HepG2 (cell line): ENCODE data around the gene DPM2. TPM values are rescaled to one million over a fixed set of nuclear protein-coding genes. Genes with fewer than 3 reads are reported as not detected.

ENCODE experiments used
- MAFK ChIP-seq, 2 experiments: IDR thresholded peaks in 1 of 2; conservative IDR thresholded peaks in 1 of 2; 2 replicates each; pipeline ENCODE4 v1.6.1; 2011; ENCODE audit warnings: improper control_type of control experiment in 2 of 2, low read length in 2 of 2
- NAIF1 ChIP-seq: sonication (generic); formaldehyde crosslinking; IDR thresholded peaks from 2 replicates; pipeline ENCODE4 v1.5.0; 2020; ENCODE audit warnings: mild to moderate bottlenecking, missing genetic modification reagents, borderline replicate concordance
- YEATS4 ChIP-seq: sonication (generic); formaldehyde crosslinking; IDR thresholded peaks from 2 replicates; pipeline ENCODE4 v1.4.0; 2020; ENCODE audit warnings: missing genetic modification reagents, borderline replicate concordance
- ZFP37 ChIP-seq: sonication (generic); formaldehyde crosslinking; IDR thresholded peaks from 2 replicates; pipeline ENCODE4 v1.4.0; 2020; ENCODE audit warnings: missing genetic modification reagents, borderline replicate concordance
- ZNF7 ChIP-seq: IDR thresholded peaks from 2 replicates; pipeline ENCODE4 v1.6.1; 2016; ENCODE audit warnings: missing biosample characterization, missing genetic modification reagents
- ZNF83 ChIP-seq: sonication (generic); formaldehyde crosslinking; IDR thresholded peaks from 2 replicates; pipeline ENCODE4 v1.4.0; 2020; ENCODE audit warnings: missing genetic modification reagents, mild to moderate bottlenecking, borderline replicate concordance
- polyA plus RNA-seq, 8 experiments: library from polyadenylated mRNA; depleted of rRNA in 3 of 8; stranded (reverse) in 7 of 8; unstranded in 1 of 8; fragments of >200 nt; fragmentation: Illumina TruSeq in 4 of 8; extraction: Trizol in 4 of 8; gene quantifications; 2 replicates each; pipeline versions ENCODE4 v1.2.1 to v1.2.3, GENCODE V29; 2011 to 2016; ENCODE audit warnings: low read depth in 4 of 8, missing spikeins in 1 of 8, mixed read lengths in 1 of 8; ENCODE audit not compliant: insufficient read depth in 1 of 8
- total RNA-seq, 5 experiments: library from RNA; depleted of rRNA; stranded (reverse); fragments of >200 nt; fragmentation: Illumina TruSeq; extraction: Trizol; gene quantifications; 2 replicates each; pipeline ENCODE4 v1.2.3, GENCODE V29; 2016; ENCODE audit warnings: low read depth in 1 of 5
- TF ChIP-seq, protein P1 (sequence below): sonication (generic); formaldehyde crosslinking; IDR thresholded peaks from 2 replicates; pipeline ENCODE4 v1.4.0; 2020; ENCODE audit warnings: missing genetic modification reagents

Gene DPM2
- total and polyA plus RNA-seq, 2 of the 13 experiments (the other 11 are each of a cell fraction or from before 2014, with no cell fraction given) = 24.8 to 35.3 TPM

DNA sequence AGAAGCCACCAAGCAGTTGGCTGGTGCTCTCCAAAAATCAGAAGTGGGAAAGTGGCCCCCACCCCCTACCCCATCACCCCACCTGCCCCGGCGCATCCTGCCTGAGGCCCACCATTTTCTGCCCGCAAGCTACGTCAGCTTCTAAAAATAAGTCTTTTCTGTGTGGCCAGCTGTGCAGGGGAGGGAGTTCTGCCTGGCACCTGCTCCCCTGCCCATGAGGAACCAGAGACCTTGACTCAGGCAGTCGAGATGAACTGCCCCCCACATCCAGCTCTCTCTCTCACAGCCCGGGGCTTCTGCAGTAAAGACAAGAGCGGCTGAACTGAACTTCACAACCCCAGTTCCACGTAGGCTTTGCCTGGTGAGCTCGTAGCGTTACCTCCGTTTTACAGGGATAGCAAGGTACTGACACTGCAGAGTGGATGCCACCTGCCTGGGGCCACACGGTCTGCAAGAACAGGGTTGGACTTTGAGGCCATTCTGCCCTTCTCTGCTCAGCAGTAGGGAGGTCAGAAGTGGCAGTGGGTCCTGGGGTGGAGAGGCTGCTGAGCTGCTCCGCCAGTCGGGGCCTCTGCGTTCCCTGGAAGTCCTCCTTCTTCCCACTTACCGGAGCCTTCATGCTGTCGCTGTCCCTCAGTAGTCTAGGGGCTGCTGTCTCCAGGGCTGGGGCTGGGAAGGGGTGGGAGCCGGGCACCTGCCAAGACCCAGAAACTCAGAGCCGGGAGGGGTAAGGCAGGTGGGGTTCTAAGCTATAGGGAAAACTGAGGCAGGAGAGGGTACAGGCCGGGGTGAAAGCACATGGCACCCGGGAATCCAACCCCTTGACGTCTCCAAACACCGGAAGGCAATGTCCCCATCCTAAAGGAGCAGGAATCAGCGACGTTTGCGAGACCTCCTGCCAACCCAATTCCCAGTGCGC lies 21.6 kb downstream of the DPM2 start (continued):
- no peak for TF ChIP-seq ZNF7
- no peak for TF ChIP-seq ZNF83
- TF ChIP-seq, protein P1, sequence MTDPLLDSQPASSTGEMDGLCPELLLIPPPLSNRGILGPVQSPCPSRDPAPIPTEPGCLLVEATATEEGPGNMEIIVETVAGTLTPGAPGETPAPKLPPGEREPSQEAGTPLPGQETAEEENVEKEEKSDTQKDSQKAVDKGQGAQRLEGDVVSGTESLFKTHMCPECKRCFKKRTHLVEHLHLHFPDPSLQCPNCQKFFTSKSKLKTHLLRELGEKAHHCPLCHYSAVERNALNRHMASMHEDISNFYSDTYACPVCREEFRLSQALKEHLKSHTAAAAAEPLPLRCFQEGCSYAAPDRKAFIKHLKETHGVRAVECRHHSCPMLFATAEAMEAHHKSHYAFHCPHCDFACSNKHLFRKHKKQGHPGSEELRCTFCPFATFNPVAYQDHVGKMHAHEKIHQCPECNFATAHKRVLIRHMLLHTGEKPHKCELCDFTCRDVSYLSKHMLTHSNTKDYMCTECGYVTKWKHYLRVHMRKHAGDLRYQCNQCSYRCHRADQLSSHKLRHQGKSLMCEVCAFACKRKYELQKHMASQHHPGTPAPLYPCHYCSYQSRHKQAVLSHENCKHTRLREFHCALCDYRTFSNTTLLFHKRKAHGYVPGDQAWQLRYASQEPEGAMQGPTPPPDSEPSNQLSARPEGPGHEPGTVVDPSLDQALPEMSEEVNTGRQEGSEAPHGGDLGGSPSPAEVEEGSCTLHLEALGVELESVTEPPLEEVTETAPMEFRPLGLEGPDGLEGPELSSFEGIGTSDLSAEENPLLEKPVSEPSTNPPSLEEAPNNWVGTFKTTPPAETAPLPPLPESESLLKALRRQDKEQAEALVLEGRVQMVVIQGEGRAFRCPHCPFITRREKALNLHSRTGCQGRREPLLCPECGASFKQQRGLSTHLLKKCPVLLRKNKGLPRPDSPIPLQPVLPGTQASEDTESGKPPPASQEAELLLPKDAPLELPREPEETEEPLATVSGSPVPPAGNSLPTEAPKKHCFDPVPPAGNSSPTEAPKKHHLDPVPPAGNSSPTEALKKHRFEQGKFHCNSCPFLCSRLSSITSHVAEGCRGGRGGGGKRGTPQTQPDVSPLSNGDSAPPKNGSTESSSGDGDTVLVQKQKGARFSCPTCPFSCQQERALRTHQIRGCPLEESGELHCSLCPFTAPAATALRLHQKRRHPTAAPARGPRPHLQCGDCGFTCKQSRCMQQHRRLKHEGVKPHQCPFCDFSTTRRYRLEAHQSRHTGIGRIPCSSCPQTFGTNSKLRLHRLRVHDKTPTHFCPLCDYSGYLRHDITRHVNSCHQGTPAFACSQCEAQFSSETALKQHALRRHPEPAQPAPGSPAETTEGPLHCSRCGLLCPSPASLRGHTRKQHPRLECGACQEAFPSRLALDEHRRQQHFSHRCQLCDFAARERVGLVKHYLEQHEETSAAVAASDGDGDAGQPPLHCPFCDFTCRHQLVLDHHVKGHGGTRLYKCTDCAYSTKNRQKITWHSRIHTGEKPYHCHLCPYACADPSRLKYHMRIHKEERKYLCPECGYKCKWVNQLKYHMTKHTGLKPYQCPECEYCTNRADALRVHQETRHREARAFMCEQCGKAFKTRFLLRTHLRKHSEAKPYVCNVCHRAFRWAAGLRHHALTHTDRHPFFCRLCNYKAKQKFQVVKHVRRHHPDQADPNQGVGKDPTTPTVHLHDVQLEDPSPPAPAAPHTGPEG (CRISPR knock-in tag) = 0 out of 2 replicates have a peak, but pooled peaks have one; percentile 53
- no peak for TF ChIP-seq NAIF1 (CRISPR knock-in tag)
- TF ChIP-seq YEATS4 (CRISPR knock-in tag) = 0 out of 2 replicates have a peak, but pooled peaks have one; percentile 7
- TF ChIP-seq MAFK (conservative IDR thresholded peaks at IDR 0.05 in 1 of 2, IDR thresholded peaks at IDR 0.05 in 1 of 2; ENCODE audit: low read length in 2 of 2) = no peak
- 0 out of 2 replicates have a peak, but pooled peaks have one; percentile 17 for TF ChIP-seq ZFP37 (CRISPR knock-in tag)
